ENCODE results near the gene HTRA3. TPM values are rescaled to one million over a fixed set of nuclear protein-coding genes. Genes with fewer than 3 reads are reported as not detected.

HTRA3 gene
- total and polyA plus RNA-seq, 2 experiments from 2014 or later, result 6.9 to 15.7 TPM

DNA sequence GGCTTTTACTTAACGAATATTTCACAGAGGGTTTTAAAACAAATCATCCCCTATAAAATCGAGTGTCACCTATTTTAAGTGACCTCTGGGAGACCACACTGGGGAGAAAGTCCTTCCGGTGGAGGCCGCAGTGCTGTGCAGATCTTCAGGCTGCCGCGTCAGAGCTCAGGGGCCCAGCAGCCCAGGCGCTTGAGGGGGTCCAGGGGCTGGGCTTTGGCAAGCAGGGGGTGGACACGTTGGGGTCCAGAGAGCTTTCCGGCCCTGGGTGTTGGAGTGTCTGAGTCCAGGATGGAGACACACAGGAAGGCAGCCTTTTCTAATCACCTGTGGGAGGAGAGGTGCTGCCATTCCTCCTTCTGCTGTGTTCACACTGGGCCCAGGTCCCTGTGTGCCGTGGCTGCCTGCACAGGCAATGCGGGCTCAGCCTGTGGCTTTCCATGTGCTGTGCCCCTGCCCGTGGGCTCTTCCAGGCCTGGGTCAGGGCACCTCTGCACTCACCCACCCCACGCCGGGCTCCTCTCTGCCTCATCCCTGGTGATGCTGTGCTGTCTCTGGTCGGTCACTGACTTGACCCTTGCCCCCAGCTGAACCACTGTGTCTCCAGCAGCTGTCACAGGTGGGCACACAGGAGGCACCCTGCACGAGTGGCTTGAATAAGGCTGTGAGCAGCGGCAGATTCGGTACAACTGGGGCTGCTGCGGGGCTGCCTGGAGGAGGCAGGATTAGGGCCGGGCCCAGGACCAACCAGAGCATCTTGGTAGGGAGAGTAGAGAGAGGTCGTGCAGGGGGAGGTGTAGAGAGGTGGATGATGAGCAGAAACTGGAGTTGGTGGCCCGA is 10.0 kb downstream of the HTRA3 start:
- Histone ChIP-seq H3K27ac (no peak overlapping the region), H3K36me3 (no peaks in the 10 kb centered on the region), H3K27me3 (no peaks in the 10 kb centered on the region), H3K9me3 (ENCODE audit: low read depth) (no peaks in the 10 kb centered on the region), H3K4me1 (ENCODE audit: low read depth) (no peaks in the 10 kb centered on the region), H3K4me3 (no peak overlapping the region)
- no peak for DNase-seq (ENCODE audit: low read depth in 1 of 2, low spot score in 1 of 2)
- TF ChIP-seq, protein P1, sequence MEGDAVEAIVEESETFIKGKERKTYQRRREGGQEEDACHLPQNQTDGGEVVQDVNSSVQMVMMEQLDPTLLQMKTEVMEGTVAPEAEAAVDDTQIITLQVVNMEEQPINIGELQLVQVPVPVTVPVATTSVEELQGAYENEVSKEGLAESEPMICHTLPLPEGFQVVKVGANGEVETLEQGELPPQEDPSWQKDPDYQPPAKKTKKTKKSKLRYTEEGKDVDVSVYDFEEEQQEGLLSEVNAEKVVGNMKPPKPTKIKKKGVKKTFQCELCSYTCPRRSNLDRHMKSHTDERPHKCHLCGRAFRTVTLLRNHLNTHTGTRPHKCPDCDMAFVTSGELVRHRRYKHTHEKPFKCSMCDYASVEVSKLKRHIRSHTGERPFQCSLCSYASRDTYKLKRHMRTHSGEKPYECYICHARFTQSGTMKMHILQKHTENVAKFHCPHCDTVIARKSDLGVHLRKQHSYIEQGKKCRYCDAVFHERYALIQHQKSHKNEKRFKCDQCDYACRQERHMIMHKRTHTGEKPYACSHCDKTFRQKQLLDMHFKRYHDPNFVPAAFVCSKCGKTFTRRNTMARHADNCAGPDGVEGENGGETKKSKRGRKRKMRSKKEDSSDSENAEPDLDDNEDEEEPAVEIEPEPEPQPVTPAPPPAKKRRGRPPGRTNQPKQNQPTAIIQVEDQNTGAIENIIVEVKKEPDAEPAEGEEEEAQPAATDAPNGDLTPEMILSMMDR (IDR thresholded peaks at IDR 0.05; ENCODE audit: low read depth, low read length), result no peak

DNA sequence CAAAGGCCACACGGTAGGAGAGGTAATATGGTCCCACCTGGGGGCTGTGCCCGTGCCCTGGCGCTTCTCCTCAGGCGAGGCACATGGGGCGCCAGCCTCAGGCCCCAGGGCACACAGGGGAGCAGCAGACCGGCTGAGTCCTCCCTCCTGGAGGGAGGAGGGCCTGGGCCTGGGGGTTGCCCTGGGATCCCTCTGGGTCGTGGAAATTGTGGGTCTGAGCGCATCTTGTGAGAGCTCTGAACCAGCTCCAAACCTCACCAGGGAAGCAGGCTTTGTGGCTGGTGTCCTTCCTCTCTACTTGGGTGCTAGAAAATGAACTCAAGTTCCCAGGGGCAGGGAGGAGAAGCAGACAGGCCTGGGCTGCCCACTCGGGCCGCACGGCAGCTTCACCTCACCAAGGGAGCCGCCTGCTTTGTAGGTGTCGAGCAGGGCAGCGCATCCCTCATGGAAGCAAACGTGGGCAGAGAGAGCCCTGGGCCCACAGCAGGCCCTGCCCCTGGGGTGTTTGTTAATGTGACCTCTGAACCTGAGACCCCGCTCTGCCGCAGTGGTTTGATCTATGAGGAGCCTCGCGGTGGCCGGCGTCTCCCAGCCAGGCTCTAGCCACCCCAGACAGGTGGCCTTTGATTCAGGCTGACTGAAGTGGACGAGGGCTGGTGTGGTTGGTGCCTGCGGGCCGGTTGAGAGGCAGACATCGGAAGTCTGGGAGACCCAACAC is 10.8 kb downstream of the HTRA3 start:
- H3K4me1 ChIP-seq (ENCODE audit: low read depth), result no peaks in the 10 kb centered on the region
- no peaks in the 10 kb centered on the region for H3K9me3 ChIP-seq (ENCODE audit: low read depth)
- H3K36me3 ChIP-seq, result no peaks in the 10 kb centered on the region
- TF ChIP-seq, protein P1 (IDR thresholded peaks at IDR 0.05; ENCODE audit: low read depth, low read length), result no peak
- no peak overlapping the region for H3K27ac ChIP-seq
- no peak for DNase-seq (ENCODE audit: low read depth in 1 of 2, low spot score in 1 of 2)
- H3K4me3 ChIP-seq, result no peak overlapping the region
- no peaks in the 10 kb centered on the region for H3K27me3 ChIP-seq

DNA sequence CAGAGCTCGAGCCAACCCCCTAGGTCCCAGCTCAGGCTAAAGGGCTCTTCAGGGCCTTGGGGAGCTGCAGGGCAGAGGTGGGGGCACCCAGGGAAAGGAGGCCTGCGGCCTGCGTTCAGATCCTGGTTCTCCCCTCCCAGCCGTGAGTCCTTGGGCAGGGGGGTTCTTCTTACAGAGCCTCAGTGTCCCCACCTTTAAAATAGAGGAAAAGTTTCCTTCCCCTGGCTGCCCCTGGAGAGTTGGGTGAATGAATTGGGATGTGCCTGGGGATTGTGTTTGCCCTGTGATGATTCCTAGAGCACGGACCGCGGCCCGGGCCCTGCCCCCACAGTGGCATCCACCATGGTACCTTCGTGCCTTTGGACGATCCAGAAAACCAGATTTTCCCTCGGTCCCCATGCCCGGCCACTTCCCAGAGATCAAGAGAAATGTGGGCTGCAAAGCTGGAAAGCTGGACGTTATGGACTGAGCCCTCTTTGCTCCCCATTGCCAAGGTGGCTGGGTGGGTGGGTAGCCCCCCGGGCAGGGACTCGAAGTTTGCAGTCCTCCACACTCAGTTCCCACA is 11.4 kb downstream of the HTRA3 start:
- TF ChIP-seq, protein P1 (IDR thresholded peaks at IDR 0.05; ENCODE audit: low read depth, low read length), result no peak
- Histone ChIP-seq H3K36me3 (no peaks in the 10 kb centered on the region), H3K4me3 (no peak overlapping the region), H3K27me3 (no peaks in the 10 kb centered on the region), H3K4me1 (ENCODE audit: low read depth) (no peaks in the 10 kb centered on the region), H3K9me3 (ENCODE audit: low read depth) (no peaks in the 10 kb centered on the region), H3K27ac (no peak overlapping the region)
- no peak for DNase-seq (ENCODE audit: low read depth in 1 of 2, low spot score in 1 of 2)

DNA sequence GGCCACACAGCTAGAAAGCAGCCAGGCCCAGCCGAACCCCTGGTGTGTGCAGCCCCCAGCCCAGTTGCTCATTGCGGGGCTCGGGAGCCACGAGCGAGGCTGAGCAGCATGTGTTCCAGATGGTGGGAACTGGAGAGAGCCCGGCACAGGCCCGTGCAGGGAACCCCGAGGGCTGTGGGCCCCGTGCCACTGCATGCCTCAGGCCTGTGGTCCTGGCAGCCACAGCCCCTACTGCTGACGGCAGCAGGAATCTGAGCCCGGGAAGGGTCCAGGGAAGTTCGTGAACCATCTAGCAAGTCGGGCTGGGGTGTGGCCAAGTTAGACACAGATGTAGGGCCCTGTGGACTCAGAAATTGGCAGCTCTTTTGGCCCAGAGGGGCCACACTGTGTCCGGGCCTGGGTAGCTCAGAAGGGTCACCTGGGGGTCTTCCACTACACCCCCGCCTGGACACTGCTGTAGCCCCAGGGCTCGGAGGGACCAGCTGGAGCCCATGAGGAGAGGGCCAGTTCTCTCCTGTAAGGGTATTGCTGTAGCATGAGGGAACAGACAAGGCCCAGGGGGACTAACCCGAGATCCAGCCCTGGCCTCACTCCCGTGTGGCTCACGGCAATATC is 12.1 kb downstream of the HTRA3 start:
- H3K27ac ChIP-seq, result no peak overlapping the region

DNA sequence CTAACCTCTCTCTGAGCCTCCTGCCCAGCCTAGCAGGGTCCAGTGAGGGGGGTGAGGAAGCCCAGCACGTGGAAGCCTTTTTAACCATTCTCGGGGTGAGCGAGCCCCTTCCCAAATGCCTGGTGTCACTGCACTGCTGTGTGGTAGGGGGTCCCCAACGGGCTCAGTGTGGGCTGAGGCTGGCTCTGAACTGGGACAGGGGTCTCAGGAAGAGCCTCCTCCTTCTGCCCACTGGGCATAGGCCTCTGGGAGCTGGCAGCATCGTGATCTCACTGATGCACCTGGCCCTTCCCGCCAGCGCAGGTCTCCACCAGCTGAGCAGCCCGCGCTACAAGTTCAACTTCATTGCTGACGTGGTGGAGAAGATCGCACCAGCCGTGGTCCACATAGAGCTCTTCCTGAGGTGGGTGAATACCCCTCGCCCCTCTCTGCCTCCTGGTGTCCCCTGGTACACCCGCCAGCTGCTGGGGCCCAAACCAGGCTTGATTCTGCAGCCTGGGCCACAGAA is 12.6 kb downstream of the HTRA3 start:
- Histone ChIP-seq H3K4me1 (ENCODE audit: low read depth) (no peaks in the 10 kb centered on the region), H3K27ac (no peak overlapping the region), H3K27me3 (no peaks in the 10 kb centered on the region), H3K9me3 (ENCODE audit: low read depth) (no peaks in the 10 kb centered on the region), H3K4me3 (no peak overlapping the region), H3K36me3 (no peaks in the 10 kb centered on the region)
- DNase-seq (ENCODE audit: low read depth in 1 of 2, low spot score in 1 of 2), result no peak
- TF ChIP-seq, protein P1 (IDR thresholded peaks at IDR 0.05; ENCODE audit: low read depth, low read length), result no peak

More for the DNA sequence above, 12.1 kb downstream of the HTRA3 start:
- Histone ChIP-seq H3K36me3 (no peaks in the 10 kb centered on the region), H3K4me1 (ENCODE audit: low read depth) (no peaks in the 10 kb centered on the region), H3K27me3 (no peaks in the 10 kb centered on the region), H3K9me3 (ENCODE audit: low read depth) (no peaks in the 10 kb centered on the region), H3K4me3 (no peak overlapping the region)
- peak in 1 of 2 donors; percentile 95 for DNase-seq (ENCODE audit: low read depth in 1 of 2, low spot score in 1 of 2)
- TF ChIP-seq, protein P1 (IDR thresholded peaks at IDR 0.05; ENCODE audit: low read depth, low read length), result no peak

All from cardiac muscle cell (in vitro differentiated cells and primary cell).